NCI-H2171 treated with DMSO at 0.1 percent for 48 hours (cell line): ENCODE data around the gene MED28.
A peak's percentile ranks its signal among the peaks of the same experiment; 100 is the strongest.
"Not testable (repeated sequence)": the region's sequence is repeated elsewhere in the genome, so short reads cannot be mapped to it uniquely, and the experiment has no call there.

ENCODE experiments used
- DNase-seq: peaks from one replicate; lab custom pipeline; 2025; lab: John Stamatoyannopoulos, UW

MED28 gene

GRCh38 chr4:17614416-17615299, at the start of gene MED28:
TSS of gene MED28 (plus strand) at chr4:17614641. CDS start at chr4:17614655, 14 bp downstream.
- DNase-seq, result peak; percentile 86

DNA sequence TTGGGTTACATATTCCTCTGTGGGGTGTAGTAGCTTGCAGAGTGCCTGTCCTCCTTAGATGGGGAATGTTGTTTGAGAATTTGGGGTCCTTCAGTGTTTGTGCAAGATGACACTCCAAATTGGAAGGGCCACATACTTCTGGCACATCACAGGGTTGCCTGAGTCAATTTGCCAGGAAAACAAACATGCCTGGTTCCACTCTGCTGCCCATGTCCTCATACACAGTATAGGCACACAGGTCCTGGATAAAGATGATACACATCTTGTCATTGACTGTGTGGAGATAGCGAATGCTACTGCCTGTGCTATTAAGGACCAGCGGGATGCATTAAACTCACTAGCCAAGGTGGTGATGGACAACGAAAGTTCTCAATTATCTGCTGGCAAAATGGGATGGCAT, 48.6 kb upstream of the MED28 start:
- no peak for DNase-seq

DNA sequence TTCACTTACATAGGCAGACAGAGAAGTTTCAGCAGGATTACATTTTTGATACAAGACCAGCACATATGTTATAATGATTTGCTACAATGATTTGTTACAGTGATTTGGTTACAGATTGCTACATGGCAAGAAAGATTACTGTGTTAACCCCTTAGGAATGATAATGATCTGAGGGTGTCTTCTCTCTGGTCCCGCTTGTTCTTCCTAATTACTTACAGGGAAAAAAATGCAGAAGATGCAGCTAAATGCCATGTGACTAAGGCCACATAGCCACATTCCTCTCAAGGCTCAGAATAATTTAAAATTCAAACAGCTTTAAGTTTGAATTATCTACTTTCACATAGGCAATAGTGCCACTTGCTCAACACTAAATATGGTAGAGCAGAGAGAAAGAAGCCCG, 47.2 kb upstream of the MED28 start:
- DNase-seq, result no peak

GRCh38 chr4:17574206-17574605, 40.2 kb upstream of the MED28 start:
- DNase-seq, result no peak

DNA sequence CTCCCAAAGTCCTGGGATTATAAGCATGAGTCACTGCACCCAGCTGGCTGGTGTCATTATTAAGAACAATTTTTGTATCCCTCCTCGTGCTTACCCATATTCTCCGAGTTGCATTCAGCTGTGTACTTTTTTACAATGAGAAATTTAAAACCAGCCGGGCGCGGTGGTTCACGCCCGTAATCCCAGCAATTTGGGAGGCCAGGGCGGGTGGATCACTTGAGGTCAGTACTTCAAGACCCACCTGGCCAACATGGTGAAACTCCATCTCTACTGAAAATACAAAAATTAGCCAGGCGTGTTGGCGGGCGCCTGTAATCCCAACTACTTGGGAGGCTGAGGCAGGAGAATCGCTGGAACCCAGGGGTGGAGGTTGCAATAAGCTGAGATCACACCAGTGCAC, 39.3 kb upstream of the MED28 start:
- DNase-seq, result not testable (repeated sequence)

GRCh38 chr4:17576932-17577664, 37.3 kb upstream of the MED28 start, which contains the start of gene LAP3:
TSS of gene LAP3 (plus strand) at chr4:17577198. CDS start at chr4:17577466, 268 bp downstream.
- peak; percentile 81 for DNase-seq

GRCh38 chr4:17577665-17578481, 36.6 kb upstream of the MED28 start:
- DNase-seq, result no peak

GRCh38 chr4:17578482-17578891, 36.0 kb upstream of the MED28 start:
- DNase-seq, result no peak

DNA sequence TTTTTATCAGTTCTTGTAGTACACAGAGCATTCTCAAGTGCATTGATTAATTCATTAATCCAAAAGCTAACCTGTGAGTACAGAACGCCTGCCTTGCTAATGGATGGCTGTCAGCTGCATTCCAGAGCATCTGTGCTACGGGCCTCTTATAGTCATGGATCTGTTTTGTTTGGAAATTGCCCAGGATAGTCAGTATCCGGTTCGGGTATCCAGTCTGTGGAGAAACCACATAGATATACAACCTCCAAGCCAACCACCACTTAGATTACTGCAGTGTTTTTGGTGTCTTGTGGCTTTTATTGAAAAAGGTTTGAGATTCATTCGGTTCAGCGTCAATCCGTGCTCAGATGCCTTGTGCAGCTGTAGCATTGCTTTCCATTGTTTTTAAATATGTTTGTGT, 33.5 kb upstream of the MED28 start:
- DNase-seq, result no peak

DNA sequence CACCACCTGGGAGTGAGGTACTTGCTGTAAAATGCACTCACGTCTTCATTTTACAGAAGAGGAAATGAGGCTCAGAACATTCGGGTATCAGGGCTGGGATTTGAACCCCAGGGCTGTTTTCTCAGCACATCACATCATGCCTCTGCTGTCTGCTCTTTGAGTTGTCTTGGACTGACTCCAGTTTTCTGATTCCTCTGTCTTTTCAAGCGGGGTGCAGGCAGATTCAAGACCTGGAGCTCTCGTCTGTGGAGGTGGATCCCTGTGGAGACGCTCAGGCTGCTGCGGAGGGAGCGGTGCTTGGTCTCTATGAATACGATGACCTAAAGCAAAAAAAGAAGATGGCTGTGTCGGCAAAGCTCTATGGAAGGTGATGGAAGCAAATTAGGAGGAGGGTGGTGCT, 31.2 kb upstream of the MED28 start:
- no peak for DNase-seq

DNA sequence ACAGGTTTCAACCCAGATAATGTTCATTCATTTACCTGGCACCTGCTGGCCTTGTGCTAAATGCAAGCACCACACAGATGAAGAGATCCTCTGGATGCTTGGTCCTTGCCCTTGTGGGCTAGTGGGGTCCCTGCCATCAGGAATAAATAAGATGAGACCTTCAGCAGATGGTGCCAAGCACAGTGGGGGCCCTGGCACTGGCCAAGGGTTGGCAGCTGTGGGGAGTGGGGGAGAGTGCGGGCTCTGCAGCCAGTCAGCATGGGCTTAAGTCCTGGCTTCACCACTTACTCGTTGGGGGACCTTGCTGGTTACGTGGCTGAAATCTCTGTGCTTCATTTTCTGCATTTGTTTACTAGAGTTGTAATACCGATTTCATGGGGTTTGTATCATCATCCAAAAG, 30.5 kb upstream of the MED28 start:
- no peak for DNase-seq

DNA sequence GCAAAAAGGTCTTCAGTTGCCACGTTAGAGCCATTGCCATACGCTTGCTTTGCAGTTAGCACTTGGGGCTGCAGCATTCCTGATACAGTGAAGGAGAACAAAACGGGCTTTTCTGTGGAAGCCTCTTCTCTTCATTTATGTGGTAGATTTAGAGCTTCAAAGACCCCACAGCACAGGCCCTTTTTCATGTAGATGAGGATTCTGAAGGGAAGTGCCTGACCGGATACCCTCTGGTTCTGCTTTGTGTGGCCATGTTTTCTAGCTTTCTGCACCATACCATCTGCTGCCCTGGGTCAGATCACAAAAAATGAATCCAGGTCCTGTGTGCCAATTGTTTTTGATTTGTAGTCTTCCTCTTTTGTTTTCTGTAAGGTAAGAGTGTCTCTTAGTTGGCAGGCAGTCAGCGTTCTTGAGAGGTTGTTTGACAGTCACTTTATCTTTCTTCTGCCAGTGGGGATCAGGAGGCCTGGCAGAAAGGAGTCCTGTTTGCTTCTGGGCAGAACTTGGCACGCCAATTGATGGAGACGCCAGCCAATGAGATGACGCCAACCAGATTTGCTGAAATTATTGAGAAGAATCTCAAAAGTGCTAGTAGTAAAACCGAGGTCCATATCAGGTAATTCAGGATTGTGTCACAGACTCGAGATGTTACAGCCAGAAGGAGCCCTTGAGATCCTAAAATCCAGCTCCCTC, 29.8 kb upstream of the MED28 start:
- no peak for DNase-seq

DNA sequence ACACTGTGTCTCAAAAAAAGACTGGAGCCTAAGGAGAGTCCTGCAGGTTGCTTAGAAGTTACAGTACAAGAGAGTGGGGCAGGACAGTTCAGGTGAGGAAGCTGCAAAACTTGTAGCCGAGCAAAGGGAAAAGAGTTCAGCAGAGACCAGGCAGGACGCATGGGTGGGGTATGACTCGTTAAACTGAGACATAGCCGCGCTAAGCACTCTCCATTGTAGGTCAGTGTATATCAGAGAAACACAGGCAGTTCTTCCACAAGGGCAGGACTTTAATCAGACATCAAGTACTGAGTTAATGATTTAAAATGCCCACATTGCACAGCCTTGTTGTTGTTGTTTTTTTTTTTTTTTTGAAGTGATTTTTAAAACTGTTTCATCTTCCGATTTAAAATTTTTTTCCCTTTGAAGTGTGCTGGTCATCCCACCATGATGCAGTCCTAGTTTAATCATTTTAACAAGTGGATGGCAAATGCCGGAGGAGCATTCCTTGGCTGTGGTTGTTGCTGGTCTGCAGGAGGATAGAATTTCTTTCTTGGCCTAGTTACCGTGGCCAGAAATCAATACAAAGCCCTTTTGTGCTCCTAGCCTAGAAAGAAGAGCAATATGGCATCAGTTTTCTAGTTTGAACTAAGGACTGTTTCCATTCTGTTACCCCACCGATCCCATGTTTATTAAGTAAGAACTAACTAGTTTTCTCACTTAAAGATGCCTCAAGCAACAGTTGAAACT, 27.2 kb upstream of the MED28 start:
- no peak for DNase-seq

- DNase-seq, result no peak
Measured at GRCh38 chr4:17589355-17589754, 25.1 kb upstream of the MED28 start.

GRCh38 chr4:17595471-17596005, 18.9 kb upstream of the MED28 start:
- DNase-seq, result no peak

GRCh38 chr4:17597517-17597916, 16.9 kb upstream of the MED28 start:
- peak; percentile 18 for DNase-seq

- no peak for DNase-seq
Measured at GRCh38 chr4:17599826-17600225, 14.6 kb upstream of the MED28 start.

DNA sequence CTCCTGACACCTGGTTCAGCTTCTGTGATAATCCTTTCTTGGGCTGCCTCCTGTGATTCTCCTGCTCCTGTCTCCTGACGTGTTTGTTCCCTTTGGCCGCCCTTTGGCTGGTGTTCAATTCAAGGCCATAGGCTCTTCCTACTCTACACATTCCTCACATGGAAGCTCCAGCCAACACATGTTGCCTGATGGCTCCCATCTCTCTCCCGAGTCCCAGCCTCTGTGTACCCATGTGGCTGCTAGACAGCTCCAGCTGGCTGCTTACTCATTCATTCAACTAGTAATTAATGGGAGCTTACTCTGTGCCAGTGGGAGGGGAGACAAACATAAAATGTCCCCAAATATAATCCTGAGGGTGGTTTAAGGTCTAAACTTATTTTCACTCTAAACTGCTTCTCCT, 9.2 kb upstream of the MED28 start:
- no peak for DNase-seq

DNA sequence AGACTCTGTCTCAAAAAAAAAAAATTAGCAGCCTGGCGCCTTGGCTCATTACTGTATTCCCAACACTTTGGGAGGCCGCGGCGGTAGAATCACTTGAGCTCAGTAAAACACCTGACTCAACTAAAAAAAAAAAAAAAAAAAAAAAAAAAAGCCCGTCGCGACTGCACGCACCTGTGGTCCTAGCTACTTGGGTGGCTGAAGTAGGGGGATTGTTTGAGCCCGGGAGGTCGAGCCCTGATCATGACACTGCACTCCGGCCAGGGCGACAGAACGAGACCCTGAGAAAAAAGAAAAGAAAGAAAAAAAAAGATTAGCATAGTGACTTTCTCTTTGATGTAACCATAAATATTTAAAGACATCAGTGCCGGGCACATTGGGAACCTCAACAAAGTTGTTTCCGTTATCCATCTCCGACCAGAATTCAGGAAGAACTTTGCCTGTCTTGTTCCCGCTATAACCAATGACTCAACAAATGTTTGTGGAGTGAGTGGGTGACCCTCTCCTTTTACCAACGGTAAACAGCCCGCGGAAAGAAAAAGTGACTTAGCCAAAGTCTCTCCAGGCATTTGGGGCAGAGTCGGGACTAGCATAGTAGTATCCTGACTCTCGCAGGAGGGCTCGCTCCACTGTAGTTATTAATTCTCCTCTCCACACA, 553 bp upstream of the MED28 start:
- DNase-seq, result peak; percentile 25

DNA sequence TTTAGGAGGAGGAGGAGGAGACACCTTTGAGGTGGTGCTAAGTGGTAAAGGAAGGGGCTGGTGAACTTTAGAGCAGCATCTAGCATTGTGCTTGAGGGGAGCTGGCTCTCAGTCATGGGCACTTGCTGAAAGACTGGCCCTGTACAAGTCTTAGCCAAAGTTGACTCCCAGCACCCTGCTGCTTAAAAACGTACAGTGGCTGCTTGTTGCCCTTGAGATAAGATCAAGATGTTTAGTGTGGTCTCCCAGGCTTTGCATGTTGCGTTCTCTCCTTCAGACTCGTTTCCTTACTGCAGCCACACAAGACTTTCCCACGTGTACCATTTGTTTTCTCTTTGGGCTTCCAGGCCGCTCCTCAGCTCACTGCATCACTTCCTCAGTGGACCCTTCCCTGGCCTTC, 1.8 kb downstream of the MED28 start:
- DNase-seq, result no peak
